Measurements from ENCODE around the gene CNNM2.

CNNM2 gene

DNA sequence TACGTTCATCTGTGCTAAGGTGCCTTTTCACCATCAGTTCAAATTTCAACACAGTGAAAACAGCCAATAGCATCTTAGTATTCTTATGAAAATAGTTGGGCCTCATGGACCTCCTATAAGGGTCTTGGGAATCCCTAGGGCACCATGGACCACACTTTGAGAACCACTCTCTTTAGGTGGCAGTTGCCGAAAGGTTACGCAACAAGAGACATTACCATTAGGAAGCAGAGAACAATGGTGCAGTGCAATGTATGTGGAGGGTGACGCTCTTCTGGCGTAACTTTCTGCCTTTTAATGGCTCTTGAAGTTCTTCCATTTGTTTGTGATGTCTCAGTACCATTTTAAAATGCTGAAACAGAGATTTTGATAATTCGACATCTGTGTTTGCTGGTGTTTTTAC, 131.1 kb downstream of the CNNM2 start:
- no peak for DNase-seq (ENCODE audit: low spot score)
- TF ChIP-seq, protein P1, sequence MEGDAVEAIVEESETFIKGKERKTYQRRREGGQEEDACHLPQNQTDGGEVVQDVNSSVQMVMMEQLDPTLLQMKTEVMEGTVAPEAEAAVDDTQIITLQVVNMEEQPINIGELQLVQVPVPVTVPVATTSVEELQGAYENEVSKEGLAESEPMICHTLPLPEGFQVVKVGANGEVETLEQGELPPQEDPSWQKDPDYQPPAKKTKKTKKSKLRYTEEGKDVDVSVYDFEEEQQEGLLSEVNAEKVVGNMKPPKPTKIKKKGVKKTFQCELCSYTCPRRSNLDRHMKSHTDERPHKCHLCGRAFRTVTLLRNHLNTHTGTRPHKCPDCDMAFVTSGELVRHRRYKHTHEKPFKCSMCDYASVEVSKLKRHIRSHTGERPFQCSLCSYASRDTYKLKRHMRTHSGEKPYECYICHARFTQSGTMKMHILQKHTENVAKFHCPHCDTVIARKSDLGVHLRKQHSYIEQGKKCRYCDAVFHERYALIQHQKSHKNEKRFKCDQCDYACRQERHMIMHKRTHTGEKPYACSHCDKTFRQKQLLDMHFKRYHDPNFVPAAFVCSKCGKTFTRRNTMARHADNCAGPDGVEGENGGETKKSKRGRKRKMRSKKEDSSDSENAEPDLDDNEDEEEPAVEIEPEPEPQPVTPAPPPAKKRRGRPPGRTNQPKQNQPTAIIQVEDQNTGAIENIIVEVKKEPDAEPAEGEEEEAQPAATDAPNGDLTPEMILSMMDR (IDR thresholded peaks at IDR 0.05; ENCODE audit: extremely low read depth, missing control alignments) = no peak

DNA sequence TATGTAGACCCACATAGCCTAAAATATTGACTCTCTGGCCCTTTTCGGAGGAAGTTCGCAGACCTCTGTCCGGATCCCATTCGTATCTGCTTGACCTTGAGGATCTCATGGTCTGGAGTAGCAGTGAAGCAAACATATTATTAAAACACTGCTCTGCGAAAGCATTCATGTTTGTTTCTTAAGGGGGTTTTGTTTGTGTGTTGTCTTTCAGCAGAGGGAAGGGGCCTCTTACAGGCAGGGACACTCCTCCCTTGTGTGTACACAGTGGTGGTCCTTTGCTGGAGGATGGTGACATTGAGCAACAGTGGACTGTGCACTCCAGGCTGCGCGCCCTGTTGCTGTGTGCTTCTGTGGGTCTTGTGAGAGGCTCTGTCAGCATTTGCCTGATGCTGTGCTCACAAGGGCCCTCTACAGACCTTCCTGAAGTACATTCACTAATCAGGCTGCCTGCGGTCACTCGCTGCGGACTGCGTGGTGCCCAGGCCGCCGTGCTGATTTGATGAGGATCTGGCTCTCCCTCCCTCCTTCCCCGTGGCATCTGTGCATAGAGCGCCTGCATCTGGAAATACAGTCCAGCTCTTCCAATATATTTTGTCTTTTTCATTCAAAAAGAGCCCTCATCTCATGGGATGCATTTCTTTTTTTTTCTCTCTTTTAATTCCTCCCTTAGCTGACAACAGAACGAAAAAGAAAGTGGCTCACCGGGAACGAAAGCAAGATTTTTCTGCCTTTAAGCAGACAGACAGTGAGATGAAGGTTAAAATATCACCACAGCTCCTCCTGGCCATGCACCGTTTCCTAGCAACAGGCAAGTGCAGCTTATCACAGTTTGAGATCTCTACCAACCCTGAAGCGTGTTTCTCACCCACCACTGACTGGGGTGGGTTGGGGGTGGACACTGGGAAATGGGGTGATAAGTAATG, 135.8 kb downstream of the CNNM2 start:
- DNase-seq (ENCODE audit: low spot score) = peak; percentile 68
- TF ChIP-seq, protein P1 (IDR thresholded peaks at IDR 0.05; ENCODE audit: extremely low read depth, missing control alignments) = peak; percentile 56

DNA sequence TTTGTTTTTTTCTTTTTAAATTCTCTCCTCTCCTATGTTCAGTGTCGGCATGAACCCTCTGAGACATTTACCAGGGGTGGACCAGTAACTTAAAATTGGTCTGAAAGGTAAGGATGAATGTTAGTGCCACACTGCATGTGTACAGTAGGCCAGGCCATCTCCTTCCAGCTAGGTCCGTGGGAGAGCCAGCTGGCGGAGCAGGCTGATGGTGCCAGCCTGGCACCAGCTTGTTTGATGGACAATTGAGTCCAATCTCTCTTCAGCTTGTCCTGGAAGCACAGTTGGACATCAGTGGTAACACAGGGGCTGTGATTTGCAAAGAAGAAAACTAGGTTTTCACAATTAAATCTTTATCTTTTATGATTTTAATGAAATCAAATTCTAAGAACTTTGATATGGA, 136.5 kb downstream of the CNNM2 start:
- TF ChIP-seq, protein P1 (IDR thresholded peaks at IDR 0.05; ENCODE audit: extremely low read depth, missing control alignments) = no peak

DNA sequence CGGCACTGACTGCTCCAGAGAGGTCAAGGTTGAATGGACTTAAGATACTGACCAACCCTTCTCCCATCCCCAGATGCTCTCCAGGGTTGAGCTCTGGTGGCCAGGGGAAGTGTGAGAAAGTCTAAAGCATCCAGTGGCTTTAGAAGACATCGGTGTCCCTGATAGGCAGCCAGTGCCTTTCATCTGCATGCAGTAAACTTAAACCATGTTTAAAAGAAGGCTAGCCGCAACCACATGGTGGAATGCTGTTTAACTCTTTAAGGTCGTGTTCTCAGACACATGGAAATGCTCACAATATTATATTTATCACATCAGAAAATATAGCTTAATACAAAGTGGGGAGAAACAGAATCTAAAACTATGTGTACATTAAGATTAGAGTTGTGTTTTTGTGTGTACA, 137.0 kb downstream of the CNNM2 start:
- DNase-seq (ENCODE audit: low spot score) = no peak
- TF ChIP-seq, protein P1 (IDR thresholded peaks at IDR 0.05; ENCODE audit: extremely low read depth, missing control alignments) = no peak

More for the DNA sequence above, 136.5 kb downstream of the CNNM2 start:
- no peak for DNase-seq (ENCODE audit: low spot score)

DNA sequence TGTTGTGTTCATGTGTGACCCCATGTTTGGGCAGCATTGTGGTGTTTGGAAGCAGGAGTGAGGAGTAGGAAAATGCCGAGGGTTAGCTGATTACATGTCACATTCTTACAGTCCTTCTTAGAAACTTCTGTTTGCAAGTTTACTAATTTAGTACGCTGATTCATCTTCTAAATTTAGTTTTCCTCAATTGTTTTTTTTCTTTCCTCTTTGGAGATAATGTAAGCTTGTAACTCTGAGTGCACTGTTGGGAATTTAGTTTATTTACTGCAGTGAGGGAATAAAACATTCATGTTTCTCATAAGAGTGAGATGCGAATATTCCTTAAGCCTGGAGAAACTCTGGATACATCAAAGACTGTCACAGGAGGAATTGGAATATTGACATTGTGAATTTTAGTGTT, 139.9 kb downstream of the CNNM2 start:
- TF ChIP-seq, protein P1 (IDR thresholded peaks at IDR 0.05; ENCODE audit: extremely low read depth, missing control alignments) = no peak
- DNase-seq (ENCODE audit: low spot score) = no peak

DNA sequence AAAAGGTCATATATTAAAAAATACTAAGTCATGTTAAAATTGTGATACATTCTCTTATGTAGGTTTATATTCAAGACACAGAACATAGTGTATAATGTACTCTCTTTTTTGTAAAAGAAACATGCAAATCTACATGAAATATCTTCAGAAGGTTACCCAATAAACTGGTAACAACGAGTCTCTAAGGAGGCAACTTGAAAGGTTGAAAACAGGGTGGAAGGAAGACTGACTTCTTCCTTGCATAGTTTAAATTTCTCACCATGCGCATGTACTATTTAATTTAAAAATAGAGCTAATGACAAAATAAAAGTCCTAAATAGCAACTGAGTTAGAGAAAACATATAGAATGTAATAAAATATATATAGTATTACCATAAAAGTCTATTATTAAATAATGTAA, 142.5 kb downstream of the CNNM2 start:
- TF ChIP-seq, protein P1 (IDR thresholded peaks at IDR 0.05; ENCODE audit: extremely low read depth, missing control alignments) = no peak
- no peak for DNase-seq (ENCODE audit: low spot score)

DNA sequence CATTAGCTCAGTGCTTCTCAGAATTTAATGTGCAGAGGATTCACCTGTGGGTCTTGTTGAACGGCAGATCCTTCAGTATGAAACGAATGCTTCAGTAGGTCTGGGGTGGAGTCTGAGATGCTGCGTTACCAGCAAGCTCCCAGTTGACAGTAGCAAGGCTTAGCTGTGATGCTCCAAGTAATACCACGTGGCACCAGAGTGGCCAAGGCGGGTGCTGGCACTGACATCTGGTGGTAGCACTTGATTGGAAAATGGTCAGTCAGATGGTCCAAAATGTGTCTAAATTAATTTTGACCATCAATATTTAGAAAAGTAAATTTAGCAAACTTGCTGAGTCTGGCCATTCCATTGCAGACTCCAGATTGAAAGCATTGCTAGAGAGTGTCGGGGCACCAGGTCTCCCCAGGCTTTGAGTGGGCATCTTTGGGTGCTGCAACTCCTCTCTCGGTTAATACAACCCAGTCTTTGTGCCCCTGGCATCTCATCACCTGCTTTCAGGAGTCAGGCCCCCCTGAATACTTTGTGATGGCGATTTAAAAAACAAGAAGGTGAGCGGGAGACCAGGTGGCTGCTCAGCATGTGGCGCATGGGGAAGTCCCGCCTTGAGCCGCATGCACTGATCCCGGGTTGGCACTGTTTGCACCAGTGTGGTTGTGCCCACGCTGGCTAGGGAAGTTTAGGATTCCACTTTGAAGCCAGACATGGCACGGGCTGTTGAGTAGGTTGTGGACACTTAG, 144.9 kb downstream of the CNNM2 start:
- TF ChIP-seq, protein P1 (IDR thresholded peaks at IDR 0.05; ENCODE audit: extremely low read depth, missing control alignments) = no peak
- DNase-seq (ENCODE audit: low spot score) = no peak
